OCI-LY1 (cell line): ENCODE measurements around the gene LIPC.

Experiments used
- H2AFZ ChIP-seq: fragments of 200-600 bp; sonication (generic), shearing (Covaris generic); 2 replicates; pipeline ENCODE4 v1.6.0; 2014; ENCODE audit warnings: antibody characterized with exemption, mild to moderate bottlenecking, low read length
- H3F3A ChIP-seq: fragments of 200-600 bp; sonication (generic), shearing (Covaris generic); 2 replicates; pipeline ENCODE4 v1.6.0; 2014; ENCODE audit warnings: mild to moderate bottlenecking, antibody characterized with exemption, low read length, moderate library complexity; ENCODE audit not compliant: insufficient read depth
- H3K27ac ChIP-seq: fragments of 200-600 bp; sonication (generic); 2 replicates; pipeline ENCODE4 v1.5.1; 2014; ENCODE audit warnings: low read length, mixed run types, mild to moderate bottlenecking, low read depth; ENCODE audit not compliant: poor library complexity, severe bottlenecking
- H3K27me3 ChIP-seq: fragments of 200-600 bp; sonication (generic); 2 replicates; pipeline ENCODE4 v1.6.0; 2014; ENCODE audit warnings: antibody characterized with exemption, mild to moderate bottlenecking, low read length, moderate library complexity; ENCODE audit not compliant: insufficient read depth
- H3K36me3 ChIP-seq: fragments of 200-600 bp; sonication (generic); 2 replicates; pipeline ENCODE4 v1.6.1; 2014; ENCODE audit warnings: mild to moderate bottlenecking, antibody characterized with exemption, low read length, moderate library complexity, mixed read lengths; ENCODE audit not compliant: insufficient read depth
- H3K4me1 ChIP-seq: fragments of 200-600 bp; sonication (generic); 2 replicates; pipeline ENCODE4 v1.5.1; 2014; ENCODE audit warnings: mild to moderate bottlenecking, low read length, moderate library complexity; ENCODE audit not compliant: insufficient read depth, severe bottlenecking
- H3K4me2 ChIP-seq: fragments of 200-600 bp; sonication (generic), shearing (Covaris generic); 2 replicates; pipeline ENCODE4 v1.6.1; 2014; ENCODE audit warnings: low read length
- H3K4me3 ChIP-seq: fragments of 200-600 bp; sonication (generic); 2 replicates; pipeline ENCODE4 v1.5.1; 2014; ENCODE audit warnings: low read length, low read depth, mild to moderate bottlenecking, mixed read lengths; ENCODE audit not compliant: poor library complexity, severe bottlenecking
- H3K79me2 ChIP-seq: fragments of 200-600 bp; shearing (Covaris generic); 2 replicates; pipeline ENCODE4 v1.6.1; 2016; ENCODE audit warnings: mixed run types, low read length, mixed read lengths; ENCODE audit not compliant: insufficient read depth
- H3K9ac ChIP-seq: fragments of 200-600 bp; sonication (generic), shearing (Covaris generic); 2 replicates; pipeline ENCODE4 v1.6.1; 2014; ENCODE audit warnings: mild to moderate bottlenecking, low read length, mixed read lengths
- H3K9me2 ChIP-seq: fragments of 200-600 bp; sonication (generic), shearing (Covaris generic); 2 replicates; pipeline ENCODE4 v1.6.1; 2014; ENCODE audit warnings: low read depth, mild to moderate bottlenecking, low read length, mixed read lengths
- H3K9me3 ChIP-seq: fragments of 200-600 bp; shearing (Covaris generic); 2 replicates; pipeline ENCODE4 v1.6.1; 2014; ENCODE audit warnings: low read length, mixed read lengths
- H4K20me1 ChIP-seq: fragments of 200-600 bp; sonication (generic), shearing (Covaris generic); 2 replicates; pipeline ENCODE4 v1.6.0; 2016; ENCODE audit warnings: mild to moderate bottlenecking, low read length; ENCODE audit not compliant: insufficient read depth
- CTCF ChIP-seq: fragments of 200-600 bp; sonication (generic), shearing (Covaris generic); IDR thresholded peaks from 2 replicates; pipeline ENCODE4 v1.5.1; 2017; ENCODE audit warnings: mild to moderate bottlenecking, antibody characterized with exemption, low read length, moderate library complexity, mixed read lengths
- EZH2 ChIP-seq: fragments of 200-600 bp; sonication (generic), shearing (Covaris generic); IDR thresholded peaks from 2 replicates; pipeline ENCODE4 v1.8.0; 2017; ENCODE audit warnings: borderline replicate concordance, mixed run types, mild to moderate bottlenecking, antibody characterized with exemption, low read length, moderate library complexity, mixed read lengths

The LIPC gene

GRCh38 chr15:58521293-58521991 lies 89.7 kb downstream of the LIPC start:
- Histone ChIP-seq H3K9me3 (no peaks in the 10 kb centered on the region), H3K79me2 (no peaks in the 10 kb centered on the region), H3K4me3 (no peak overlapping the region), H3K9ac (no peak overlapping the region), H3K27me3 (no peaks in the 10 kb centered on the region), H3K4me2 (no peak overlapping the region), H3K9me2 (no peaks in the 10 kb centered on the region), H3F3A (no peaks in the 10 kb centered on the region), H3K36me3 (no peaks in the 10 kb centered on the region), H3K27ac (no peak overlapping the region), H3K4me1 (peaks cover 63% of the 10 kb centered on the region), H2AFZ (no peak overlapping the region), H4K20me1 (no peaks in the 10 kb centered on the region)
- TF ChIP-seq EZH2 = no peak
- no peak for TF ChIP-seq CTCF

GRCh38 chr15:58522391-58522790 lies 90.6 kb downstream of the LIPC start:
- no peak overlapping the region for H3K4me3 ChIP-seq
- no peak overlapping the region for H3K9ac ChIP-seq
- H4K20me1 ChIP-seq = no peaks in the 10 kb centered on the region
- H3K27ac ChIP-seq = no peak overlapping the region
- H3K9me2 ChIP-seq = no peaks in the 10 kb centered on the region
- H3K9me3 ChIP-seq = no peaks in the 10 kb centered on the region
- TF ChIP-seq CTCF (no peak), EZH2 (no peak)
- H3K36me3 ChIP-seq = no peaks in the 10 kb centered on the region
- no peak overlapping the region for H2AFZ ChIP-seq
- no peaks in the 10 kb centered on the region for H3K27me3 ChIP-seq
- H3K79me2 ChIP-seq = no peaks in the 10 kb centered on the region
- no peaks in the 10 kb centered on the region for H3F3A ChIP-seq
- no peak overlapping the region for H3K4me2 ChIP-seq
- H3K4me1 ChIP-seq = peaks cover 53% of the 10 kb centered on the region

GRCh38 chr15:58522865-58523264 lies 91.1 kb downstream of the LIPC start:
- no peaks in the 10 kb centered on the region for H3K9me3 ChIP-seq
- H3K4me2 ChIP-seq = no peak overlapping the region
- H3K27me3 ChIP-seq = no peaks in the 10 kb centered on the region
- no peak overlapping the region for H2AFZ ChIP-seq
- no peak overlapping the region for H3K9ac ChIP-seq
- no peaks in the 10 kb centered on the region for H3F3A ChIP-seq
- no peak overlapping the region for H3K4me3 ChIP-seq
- no peaks in the 10 kb centered on the region for H3K79me2 ChIP-seq
- no peaks in the 10 kb centered on the region for H4K20me1 ChIP-seq
- TF ChIP-seq EZH2 = no peak
- no peak for TF ChIP-seq CTCF
- H3K36me3 ChIP-seq = no peaks in the 10 kb centered on the region
- H3K9me2 ChIP-seq = no peaks in the 10 kb centered on the region
- no peak overlapping the region for H3K27ac ChIP-seq
- peaks cover 49% of the 10 kb centered on the region for H3K4me1 ChIP-seq
